HG02623 (cell line): Measurements from ENCODE around the gene OR5K1.
A peak's percentile ranks its signal among the peaks of the same experiment; 100 is the strongest.

ENCODE experiments used
- ATAC-seq: cut with Tn5 transposase; IDR thresholded peaks from one replicate; pipeline ENCODE4 v1.9.1; 2021; ENCODE audit warnings: moderate library complexity; ENCODE audit not compliant: unreplicated experiment

OR5K1 gene

DNA sequence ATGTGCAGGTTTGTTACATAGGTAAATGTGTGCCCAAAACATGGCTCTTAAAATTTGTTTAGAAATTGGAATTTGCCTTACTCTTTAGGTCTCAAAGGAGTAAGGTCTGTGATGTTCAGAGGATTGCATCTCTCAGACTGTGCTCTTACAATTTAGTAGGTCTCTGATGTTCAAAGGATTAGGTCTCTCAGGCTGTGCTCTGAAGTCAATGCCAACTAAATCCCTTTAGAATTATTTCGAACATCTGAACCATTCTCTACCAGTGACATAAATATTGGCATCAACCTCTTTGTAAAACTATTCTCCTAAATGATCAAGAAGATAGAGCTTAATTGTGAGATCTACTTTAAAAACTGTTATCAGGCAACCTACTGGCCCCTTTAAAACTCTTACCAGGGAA lies at the start of gene OR5K1:
TSS of gene OR5K1 (plus strand) at position 301 of the 400 bp plus-strand sequence. CDS start 6,376 bp downstream, outside the sequence.
- no peak for ATAC-seq

DNA sequence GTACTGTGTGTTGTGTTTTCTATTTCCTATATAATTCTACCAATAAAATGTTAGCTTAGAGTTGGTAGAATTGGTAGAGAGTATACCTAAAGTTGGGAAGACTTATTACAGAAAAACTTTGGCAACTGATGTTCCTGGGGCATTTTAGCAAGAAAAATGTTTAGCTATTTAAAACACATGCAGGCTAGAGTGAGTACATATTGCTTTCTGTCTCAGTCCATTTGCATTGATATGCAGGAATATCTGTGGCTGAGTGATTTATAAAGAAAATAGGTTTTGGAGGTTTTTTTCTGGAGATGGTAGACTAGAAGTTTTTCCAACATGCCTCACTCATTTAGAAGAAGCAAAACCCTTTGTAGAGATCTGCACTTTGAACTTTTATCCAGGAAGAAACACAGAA lies 30.4 kb upstream of the OR5K1 start:
- ATAC-seq, result no peak

DNA sequence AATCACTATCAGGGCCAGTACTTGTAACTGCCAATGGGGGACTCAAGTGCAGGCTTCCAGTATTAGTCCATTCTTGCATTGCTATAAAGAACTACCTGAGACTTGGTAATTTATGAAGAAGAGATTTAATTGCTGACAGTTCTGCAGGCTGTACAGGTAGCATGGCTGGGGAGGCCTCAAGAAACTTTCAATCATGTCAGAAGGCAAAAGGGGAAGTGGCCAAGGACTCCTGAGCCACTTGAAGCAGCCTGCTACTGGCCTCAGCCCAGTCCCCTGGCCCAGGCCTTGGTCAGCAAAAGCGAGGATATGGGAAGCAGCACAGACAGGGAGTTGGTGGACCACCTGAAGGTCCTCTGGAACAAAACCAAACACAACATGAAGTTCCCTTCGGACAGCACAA lies 29.2 kb upstream of the OR5K1 start:
- no peak for ATAC-seq

DNA sequence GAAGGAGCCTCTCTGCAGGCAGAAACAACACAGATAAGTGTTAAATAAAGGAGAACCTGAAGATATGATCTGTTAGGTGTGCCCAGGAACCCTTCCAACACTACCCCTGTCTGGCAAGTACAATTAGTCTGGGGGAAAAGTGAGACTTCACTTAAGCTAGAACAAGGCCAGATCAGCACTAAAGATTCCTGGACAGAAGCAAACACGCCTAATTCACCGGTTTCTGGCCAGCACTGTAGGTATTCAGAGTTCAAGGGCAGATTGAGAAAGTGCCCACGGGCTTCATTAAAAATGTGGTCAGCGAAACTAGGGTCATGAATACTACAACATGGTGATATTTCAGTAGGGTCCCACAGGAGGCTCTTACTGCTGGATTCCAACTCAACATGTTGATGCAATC lies 28.6 kb upstream of the OR5K1 start:
- no peak for ATAC-seq

DNA sequence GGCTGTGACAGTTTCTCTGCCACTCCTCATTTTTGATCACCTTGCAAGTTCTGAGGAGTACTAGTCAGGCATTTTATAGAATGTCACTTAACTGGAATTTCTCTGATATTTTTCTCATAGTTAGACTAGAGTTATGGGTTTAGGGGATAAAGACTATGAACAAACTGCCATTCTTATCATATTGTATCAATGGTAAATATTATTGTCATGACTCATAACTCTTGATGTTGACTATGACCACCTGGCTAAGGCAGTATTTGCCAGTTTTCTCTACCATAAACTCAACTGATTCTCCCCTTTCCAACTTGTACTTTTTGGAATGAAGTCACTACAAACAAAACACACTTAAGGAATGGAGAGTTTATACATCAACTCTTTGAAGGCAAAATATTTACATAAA lies 22.7 kb upstream of the OR5K1 start:
- no peak for ATAC-seq

DNA sequence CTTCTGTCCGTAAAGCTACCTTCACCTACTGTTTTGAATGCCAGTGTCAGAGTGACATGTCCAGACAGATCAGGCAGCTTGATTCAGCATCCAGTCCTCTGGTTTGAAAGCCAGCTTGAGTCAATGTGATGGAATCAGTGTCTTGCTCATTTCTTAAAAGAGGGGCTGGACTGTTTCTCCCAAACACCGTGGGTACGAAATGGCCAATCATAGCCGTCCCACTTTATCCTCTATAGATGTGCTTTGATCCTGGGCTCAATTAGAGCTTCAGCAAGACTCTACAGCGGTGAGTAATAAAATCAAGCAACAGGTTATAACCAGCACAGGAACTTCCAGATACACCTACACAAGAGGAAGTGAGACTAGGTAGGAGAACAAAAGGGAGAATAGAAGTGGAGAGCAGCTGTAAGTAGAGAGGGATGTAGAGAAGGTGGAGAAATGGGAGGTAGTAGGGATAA lies 17.0 kb upstream of the OR5K1 start:
- peak; percentile 87 for ATAC-seq

DNA sequence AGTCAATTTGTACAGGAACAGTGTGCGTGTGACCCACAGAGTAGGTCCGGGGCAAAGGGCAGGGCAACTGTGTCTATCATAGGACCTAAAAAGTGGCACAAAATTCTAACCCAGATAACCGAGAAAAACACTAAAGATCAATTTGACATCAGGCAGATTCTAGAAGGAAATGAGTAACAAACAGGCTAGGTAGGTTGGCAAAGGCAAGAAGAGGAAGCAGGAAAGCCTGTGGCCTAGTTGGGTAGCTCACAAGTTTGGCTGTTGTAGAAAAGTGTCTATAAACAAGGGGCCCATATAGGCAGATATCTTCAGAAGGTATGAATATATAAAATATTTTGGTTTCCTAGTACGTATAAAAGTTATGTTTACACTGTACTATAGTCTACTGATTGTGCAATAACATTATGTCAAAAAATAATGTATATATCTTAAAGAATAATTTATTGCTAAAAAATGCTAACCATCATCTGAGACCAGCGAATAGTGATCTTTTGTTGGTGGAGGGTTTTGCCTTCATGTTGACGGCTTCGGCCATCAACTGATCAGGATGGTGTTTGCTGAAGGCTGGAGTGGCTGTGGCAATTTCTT lies 13.3 kb upstream of the OR5K1 start:
- ATAC-seq, result no peak

DNA sequence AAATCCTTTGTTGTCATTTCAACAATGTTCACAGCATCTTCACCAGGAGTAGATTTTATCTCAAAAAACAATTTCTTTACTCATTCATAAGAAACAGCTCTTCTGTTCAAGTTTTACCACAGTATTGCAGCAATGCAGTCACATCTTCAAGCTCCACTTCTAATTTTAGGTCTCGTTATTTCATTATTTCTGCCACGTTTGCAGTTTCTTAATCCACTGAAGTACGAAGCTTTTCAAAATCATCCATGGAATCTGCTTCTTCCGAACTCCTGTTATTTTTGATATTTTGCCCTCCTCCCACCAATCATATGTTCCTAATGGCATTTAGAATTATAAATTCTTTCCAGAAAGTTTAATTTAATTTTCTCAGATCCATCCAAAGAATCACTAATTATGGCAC lies 12.6 kb upstream of the OR5K1 start:
- ATAC-seq, result no peak

DNA sequence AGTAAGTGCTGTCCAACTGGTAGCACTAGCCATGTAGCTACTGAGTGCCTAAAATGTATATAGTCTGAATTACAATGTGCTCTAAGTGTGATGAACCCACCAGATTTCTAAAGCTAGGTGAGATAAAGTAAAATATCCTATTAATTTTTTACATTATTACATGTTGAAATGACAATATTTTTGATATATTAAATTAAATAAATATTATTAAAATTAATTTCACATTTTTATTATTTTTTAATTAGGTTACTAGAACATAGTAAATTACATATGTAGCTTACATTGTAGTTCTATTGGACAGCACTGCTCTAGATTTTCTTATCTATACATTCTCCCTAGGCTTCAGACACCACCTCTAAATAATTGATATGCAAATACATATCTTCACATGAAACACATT lies 9.2 kb upstream of the OR5K1 start:
- ATAC-seq, result no peak

DNA sequence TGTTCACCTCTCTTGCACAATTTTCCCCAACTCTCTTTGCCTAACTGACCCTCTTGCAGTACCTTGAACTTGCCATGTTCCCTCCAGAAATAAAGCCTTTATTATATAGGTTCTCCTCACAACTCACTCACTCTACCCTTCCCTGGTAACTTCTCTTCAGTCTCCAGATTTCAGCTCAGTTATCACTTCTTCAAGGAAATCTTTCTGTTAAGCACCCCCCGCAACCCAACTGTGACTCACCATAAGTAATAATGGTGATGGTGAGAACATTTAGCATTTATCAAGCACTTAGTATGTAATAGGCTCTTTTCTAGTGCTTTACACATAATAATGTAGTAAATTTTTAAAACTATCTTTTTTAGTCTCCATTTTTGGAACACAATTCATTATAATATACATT lies 8.1 kb upstream of the OR5K1 start:
- no peak for ATAC-seq

DNA sequence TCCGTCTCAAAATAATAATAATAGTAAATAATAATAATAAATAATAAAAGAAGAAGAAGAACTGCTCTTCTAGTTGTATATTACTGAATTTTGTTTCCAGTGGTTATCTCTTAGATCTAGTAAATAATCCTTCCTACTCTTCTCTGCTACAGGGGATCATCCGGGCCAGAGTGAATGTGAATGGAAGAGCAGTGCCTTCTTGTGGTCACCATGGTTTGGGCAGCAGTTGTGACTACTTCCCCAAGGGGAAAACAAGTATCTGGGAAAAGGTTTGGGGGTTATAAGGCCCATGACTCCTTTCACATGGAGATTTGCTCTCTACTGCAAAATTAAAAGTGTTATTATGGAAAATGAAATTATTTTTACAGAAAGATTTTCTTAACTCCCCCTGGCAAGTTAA lies 5.5 kb upstream of the OR5K1 start:
- no peak for ATAC-seq

DNA sequence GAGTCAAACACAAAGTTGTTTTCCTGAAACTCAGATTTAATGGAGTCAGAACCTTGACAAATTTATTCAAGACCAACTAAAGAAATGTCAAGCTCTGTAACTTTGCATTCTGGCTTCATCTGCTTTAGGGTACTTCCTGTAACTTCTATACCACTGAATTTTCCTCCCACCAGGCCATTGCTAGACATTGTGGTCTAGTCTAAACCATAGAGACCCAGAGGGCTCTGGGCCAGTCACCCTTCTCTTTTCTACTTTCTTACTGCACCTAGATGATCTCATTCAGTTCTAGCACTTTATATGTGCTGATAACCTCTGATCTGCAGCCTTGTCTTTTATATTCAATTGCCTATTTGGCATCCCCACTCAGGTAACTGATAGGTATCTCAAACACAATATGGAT lies 2.8 kb upstream of the OR5K1 start:
- no peak for ATAC-seq

DNA sequence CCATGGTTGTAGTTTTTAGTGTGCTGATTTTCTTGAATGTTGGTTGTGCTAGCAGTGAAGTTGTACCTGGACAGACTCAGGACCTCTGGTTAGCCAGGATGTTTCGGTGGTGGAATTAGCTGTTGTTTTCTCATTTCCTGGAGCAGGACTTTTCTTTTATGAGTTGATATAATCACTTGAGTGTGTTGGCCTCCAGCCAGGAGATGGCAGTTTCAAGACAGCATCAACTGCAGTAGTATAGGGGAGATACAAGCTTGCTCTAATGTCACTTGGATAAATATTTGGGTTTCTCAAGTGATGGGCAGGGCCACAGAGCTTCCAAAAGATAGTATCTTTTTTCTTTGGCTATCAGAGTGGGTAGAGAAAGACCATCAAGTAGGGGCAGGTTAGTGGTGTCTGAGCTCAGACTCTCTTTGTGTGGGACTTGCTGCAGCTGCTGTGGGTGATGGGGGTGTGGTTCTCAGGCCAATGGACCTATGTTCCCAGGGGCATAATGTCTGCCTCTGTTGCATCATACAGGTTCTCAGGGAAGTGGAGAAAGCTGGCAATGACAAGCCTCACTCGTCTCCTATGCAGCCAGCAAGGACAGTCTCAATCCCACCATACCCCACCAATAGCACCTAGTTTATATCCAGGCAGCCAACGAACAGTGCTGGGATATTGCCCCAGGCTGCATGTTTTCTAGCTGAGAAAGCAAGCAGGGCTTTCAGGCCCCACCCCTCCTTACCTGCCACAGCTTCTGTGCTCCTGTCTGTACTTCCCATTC lies 19.9 kb downstream of the OR5K1 start:
- ATAC-seq, result no peak

DNA sequence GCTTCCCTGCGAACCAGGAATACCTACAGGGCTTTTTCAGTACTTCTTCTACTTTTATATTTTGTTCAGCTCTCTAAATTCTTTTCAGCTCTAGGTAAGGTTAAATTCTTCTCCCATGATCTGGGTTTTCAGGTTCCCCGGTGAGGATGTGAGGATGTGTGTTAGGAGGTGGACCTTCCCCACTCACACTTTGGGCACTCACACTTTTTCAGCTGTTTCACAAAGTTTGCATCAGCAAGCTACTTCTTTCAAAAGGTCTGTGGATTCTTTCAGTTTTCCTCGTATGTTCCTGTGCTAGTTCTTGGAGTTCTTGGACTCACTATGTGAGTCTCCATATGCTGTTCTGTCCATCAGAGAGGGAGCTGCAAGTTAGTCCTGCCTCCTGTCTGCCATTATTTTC lies 20.6 kb downstream of the OR5K1 start:
- ATAC-seq, result no peak

DNA sequence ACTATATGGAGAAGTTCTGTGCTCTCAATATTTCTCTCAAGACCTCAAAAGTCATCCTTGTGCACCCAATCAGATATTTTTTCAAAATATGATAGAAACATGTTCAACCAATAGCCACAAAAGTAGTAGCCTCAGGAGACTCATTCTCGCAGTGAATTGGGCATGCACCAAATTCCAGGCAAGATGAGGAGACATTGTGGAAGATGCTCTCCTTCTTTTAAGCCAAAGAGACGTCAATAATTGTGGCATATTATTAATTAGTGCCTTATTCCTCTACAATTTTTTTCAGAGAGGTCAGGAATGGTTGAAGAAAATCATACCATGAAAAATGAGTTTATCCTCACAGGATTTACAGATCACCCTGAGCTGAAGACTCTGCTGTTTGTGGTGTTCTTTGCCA lies 34.4 kb downstream of the OR5K1 start, which contains the start of gene OR5K2:
TSS of gene OR5K2 (plus strand) at position 301 of the 400 bp plus-strand sequence. CDS start at position 301, 0 bp downstream.
- ATAC-seq, result no peak

DNA sequence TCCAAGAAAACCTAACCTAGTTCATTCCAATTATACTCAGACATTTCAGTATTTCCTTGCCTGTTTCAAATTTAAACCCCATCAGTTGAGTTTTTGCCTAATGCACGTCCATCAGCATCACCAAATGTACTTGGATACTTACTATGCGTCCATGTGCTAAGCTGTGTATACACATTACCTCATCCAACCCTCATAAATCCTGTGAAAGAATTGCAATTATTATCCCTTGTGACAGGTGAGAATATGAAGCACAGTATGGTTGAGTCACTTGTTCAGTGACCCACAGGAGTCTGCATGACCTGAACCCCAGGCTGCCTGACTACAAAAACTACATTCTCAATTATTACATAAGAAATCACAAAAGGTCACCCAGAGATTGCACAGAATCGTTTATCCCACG lies 37.0 kb downstream of the OR5K1 start:
- ATAC-seq, result no peak

DNA sequence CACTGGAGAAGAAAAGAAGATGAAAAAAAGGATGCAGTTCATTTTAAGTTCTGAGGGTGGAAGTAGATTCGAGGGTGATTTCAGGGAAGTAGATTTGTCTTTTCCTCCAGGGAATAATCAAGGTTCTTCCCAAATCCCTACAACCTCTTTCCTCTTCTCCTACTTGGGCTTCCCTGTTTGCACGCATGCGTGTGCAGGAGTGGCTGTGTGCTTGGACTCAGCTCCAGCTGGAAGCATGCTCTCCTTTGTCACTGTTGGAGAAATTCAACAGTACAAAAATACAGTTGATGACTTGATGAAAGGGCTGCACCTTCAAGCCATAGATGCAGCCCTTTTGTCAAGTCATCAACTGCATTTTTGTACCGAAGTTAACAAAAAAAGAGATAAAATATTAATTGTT lies 38.3 kb downstream of the OR5K1 start:
- ATAC-seq, result no peak

DNA sequence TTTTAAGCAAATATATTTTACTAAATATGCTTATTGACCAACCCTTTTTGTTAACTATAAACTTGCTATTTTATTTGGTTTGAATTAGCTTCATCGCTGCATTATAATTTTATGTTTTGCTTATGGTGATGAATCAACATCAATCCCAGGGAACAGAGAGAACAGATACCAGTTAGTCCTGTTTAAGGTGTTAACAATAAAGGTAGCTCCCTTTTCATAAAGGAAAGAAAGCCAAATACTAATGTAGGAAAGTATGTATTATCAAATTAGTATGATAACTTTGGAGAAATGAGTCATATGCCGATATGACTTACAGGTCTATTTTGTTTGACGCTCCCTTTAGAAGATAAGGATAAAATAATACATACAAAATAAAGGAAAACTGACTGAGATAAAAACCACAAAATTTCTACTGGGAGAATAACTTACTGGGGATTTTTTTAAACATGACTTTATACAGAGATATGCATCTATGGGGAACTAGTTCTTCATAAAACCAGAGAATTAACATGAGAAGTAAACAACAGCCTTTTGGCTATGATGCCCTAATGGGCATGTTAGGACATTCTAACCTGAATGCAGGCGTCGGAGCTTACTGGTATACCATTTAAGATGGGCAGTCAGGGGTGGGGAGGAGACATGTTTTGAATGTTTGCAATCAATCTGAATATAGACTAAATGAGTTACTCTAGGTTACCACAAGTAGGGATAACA lies 39.0 kb downstream of the OR5K1 start:
- no peak for ATAC-seq

DNA sequence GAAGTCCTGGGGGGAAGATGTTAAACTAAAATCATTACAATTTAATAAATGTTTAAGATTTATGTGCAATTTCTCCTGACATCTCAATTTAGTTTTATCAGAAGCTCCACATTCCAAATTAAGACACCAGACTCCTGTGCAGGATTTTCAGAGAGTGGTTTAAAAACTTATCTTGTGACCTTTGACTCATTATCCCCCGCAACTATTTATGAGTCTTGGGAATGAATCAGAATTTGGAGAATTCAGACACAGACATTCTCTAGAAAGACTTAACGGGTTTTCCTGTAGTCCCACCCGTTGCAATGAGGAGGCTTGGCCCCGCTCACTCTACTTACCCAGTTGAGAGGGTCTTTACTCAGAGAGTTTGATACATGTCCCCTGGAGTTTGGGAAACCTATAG lies 41.5 kb downstream of the OR5K1 start:
- ATAC-seq, result no peak

DNA sequence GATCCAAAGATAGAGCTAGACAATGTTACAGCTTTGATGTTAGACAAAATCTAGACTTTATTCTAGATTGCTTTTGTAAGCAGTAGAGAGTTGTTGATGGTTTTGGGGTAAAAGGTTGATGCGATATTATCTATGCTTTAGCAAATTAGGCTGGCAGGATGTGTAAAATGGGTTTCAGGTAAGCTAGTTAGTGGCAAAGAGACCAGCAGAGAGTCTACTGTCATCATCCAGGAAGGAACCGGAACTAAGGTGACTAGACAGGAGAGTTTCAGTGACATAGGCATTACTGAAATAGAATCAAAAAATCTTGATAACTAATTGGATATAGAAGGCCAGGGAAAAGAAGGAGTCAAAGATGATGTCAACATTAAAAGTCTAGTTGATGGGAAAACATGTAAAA lies 45.6 kb downstream of the OR5K1 start:
- no peak for ATAC-seq

DNA sequence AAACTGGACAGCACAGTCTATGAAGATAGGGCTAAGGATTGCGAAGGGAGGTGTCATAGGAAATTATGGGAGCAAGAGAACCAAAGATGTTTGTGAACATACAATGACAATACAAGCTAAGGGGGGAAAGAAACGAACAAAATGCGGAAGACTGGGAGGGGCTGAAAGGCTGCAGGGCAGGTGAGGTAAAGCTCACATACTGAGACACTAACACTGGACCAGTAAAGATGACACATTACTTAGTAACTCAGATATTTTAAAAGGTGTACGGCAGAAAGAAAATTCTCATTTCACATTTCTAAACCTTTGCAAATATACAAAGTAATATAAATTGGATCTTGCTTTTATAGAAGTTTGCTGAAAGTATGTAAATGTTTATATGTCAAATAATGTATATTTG lies 49.6 kb downstream of the OR5K1 start:
- ATAC-seq, result no peak

DNA sequence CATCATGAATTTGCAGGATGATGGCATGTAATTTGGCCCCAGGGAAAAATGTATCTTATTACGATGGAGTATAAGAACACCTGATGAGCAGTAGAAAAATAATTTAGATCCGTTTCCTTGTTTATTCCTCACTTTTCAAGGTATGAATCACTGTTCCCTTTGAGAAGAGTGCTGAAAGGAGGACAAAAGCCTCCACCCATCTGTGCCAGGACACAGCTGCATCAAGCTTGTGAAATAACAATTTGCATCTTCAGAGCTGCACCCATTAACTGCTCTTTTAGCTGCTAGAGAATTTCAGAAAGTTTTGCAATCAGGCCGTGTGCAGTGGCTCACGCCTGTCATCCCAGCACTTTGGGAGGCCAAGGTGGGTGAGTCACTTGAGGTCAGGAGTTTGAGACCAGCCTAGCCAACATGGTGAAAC lies 50.1 kb downstream of the OR5K1 start:
- ATAC-seq, result no peak
